ENCODE measurements around the gene PRUNE1.

DNA sequence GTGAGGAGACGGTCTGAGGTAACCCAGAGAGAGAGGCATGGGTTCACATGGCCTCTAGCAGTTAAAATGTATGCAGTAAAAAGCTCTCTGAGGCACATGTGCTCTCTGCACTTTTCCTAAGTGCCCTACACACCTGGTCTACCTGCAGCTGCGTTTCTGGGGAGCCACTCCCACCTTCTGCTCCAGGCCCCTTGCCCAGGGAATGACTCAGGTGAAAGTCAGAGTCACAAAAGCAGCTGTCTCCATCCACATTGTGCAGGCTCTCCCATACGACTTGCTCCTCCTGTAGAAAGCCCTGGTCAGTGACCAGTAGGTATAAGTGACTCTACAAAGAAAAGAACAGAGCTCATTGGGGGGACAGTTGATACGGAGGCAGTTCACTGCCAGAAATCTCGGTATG is 10.3 kb upstream of the PRUNE1 start:
- TF ChIP-seq, protein P1, sequence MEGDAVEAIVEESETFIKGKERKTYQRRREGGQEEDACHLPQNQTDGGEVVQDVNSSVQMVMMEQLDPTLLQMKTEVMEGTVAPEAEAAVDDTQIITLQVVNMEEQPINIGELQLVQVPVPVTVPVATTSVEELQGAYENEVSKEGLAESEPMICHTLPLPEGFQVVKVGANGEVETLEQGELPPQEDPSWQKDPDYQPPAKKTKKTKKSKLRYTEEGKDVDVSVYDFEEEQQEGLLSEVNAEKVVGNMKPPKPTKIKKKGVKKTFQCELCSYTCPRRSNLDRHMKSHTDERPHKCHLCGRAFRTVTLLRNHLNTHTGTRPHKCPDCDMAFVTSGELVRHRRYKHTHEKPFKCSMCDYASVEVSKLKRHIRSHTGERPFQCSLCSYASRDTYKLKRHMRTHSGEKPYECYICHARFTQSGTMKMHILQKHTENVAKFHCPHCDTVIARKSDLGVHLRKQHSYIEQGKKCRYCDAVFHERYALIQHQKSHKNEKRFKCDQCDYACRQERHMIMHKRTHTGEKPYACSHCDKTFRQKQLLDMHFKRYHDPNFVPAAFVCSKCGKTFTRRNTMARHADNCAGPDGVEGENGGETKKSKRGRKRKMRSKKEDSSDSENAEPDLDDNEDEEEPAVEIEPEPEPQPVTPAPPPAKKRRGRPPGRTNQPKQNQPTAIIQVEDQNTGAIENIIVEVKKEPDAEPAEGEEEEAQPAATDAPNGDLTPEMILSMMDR (conservative IDR thresholded peaks at IDR 0.05; ENCODE audit: low read depth, low read length): no peak
- TF ChIP-seq POLR2A (IDR thresholded peaks at IDR 0.05; ENCODE audit: low read depth, low read length) (no peak), MXI1 (IDR thresholded peaks at IDR 0.05; ENCODE audit: borderline replicate concordance, low read depth, low read length) (no peak), CEBPB (IDR thresholded peaks at IDR 0.05; ENCODE audit: low read depth, low read length) (no peak)
- TF ChIP-seq, protein P2, sequence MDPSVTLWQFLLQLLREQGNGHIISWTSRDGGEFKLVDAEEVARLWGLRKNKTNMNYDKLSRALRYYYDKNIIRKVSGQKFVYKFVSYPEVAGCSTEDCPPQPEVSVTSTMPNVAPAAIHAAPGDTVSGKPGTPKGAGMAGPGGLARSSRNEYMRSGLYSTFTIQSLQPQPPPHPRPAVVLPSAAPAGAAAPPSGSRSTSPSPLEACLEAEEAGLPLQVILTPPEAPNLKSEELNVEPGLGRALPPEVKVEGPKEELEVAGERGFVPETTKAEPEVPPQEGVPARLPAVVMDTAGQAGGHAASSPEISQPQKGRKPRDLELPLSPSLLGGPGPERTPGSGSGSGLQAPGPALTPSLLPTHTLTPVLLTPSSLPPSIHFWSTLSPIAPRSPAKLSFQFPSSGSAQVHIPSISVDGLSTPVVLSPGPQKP (IDR thresholded peaks at IDR 0.05; ENCODE audit: borderline replicate concordance, low read depth, low read length): no peak

All from IMR-90 (cell line).